Neuronal stem cell (in vitro differentiated cells): ENCODE measurements around the gene GNG13.

Source experiments
- DNase-seq: peaks from one replicate; pipeline ENCODE4 v3.0.0-alpha.2; 2013; ENCODE audit warnings: low spot score
- H2AFZ ChIP-seq: one replicate; pipeline ENCODE4 v1.6.1; 2013; ENCODE audit warnings: mild to moderate bottlenecking, low read length, inconsistent platforms
- H2AK5ac ChIP-seq: 2 replicates; pipeline ENCODE4 v1.6.1; 2013; ENCODE audit warnings: low read depth, mild to moderate bottlenecking, inconsistent platforms, low read length, moderate library complexity, mixed read lengths
- H2BK120ac ChIP-seq: 2 replicates; pipeline ENCODE4 v1.6.1; 2013; ENCODE audit warnings: low read depth, mild to moderate bottlenecking, inconsistent platforms, low read length, moderate library complexity, mixed read lengths
- H2BK12ac ChIP-seq: one replicate; pipeline ENCODE4 v1.6.1; 2013; ENCODE audit warnings: low read length, inconsistent platforms
- H2BK15ac ChIP-seq: 2 replicates; pipeline ENCODE4 v1.6.1; 2013; ENCODE audit warnings: mild to moderate bottlenecking, low read length, inconsistent platforms, mixed read lengths
- H2BK5ac ChIP-seq: one replicate; pipeline ENCODE4 v1.6.1; 2013; ENCODE audit warnings: inconsistent platforms, mild to moderate bottlenecking, low read length, moderate library complexity
- H3K14ac ChIP-seq: one replicate; pipeline ENCODE4 v1.6.1; 2013; ENCODE audit warnings: low read length, inconsistent platforms
- H3K18ac ChIP-seq: 2 replicates; pipeline ENCODE4 v1.6.1; 2013; ENCODE audit warnings: low read length, inconsistent platforms
- H3K23ac ChIP-seq: 2 replicates; pipeline ENCODE4 v1.6.1; 2013; ENCODE audit warnings: low read depth, mild to moderate bottlenecking, mixed read lengths, low read length, inconsistent platforms; ENCODE audit not compliant: poor library complexity
- H3K27ac ChIP-seq: replicated peaks from 3 replicates; pipeline ENCODE4 v1.5.1; 2013; ENCODE audit warnings: low read length, inconsistent platforms
- H3K27me3 ChIP-seq, 3 experiments: 2 replicates each; pipeline ENCODE4 v1.6.1; 2013; ENCODE audit warnings: low read length in 3 of 3, mild to moderate bottlenecking in 2 of 3, inconsistent platforms in 1 of 3, low read depth in 1 of 3, mixed read lengths in 1 of 3, moderate library complexity in 1 of 3; ENCODE audit not compliant: control insufficient read depth in 3 of 3, insufficient read depth in 3 of 3
- H3K36me3 ChIP-seq, 2 donors: replicated peaks in 1 of 2; 2 replicates each; pipeline ENCODE4 v1.6.1; 2013; ENCODE audit warnings: low read length in 2 of 2; ENCODE audit not compliant: control insufficient read depth in 2 of 2, insufficient read depth in 2 of 2
- H3K4ac ChIP-seq: 2 replicates; pipeline ENCODE4 v1.6.1; 2013; ENCODE audit warnings: inconsistent platforms, mild to moderate bottlenecking, low read length, moderate library complexity
- H3K4me1 ChIP-seq, 2 donors: 1 replicate in 1 of 2; 2 replicates in 1 of 2; pipeline ENCODE4 v1.6.1; 2013; ENCODE audit warnings: low read length in 2 of 2, low read depth in 1 of 2; ENCODE audit not compliant: control insufficient read depth in 2 of 2, insufficient read depth in 1 of 2
- H3K4me2 ChIP-seq: one replicate; pipeline ENCODE4 v1.6.1; 2013; ENCODE audit warnings: mild to moderate bottlenecking, low read length, inconsistent platforms; ENCODE audit not compliant: insufficient read depth, poor library complexity, severe bottlenecking
- H3K4me3 ChIP-seq, 2 donors: 2 replicates each; pipeline ENCODE4 v1.5.1; 2013; ENCODE audit warnings: low read length in 2 of 2, mild to moderate bottlenecking in 2 of 2, inconsistent platforms in 1 of 2, moderate library complexity in 1 of 2
- H3K79me1 ChIP-seq: one replicate; pipeline ENCODE4 v1.6.1; 2013; ENCODE audit warnings: low read depth, mild to moderate bottlenecking, inconsistent platforms, low read length, moderate library complexity
- H3K9ac ChIP-seq: one replicate; pipeline ENCODE4 v1.6.1; 2013; ENCODE audit warnings: mild to moderate bottlenecking, low read depth, low read length, inconsistent platforms; ENCODE audit not compliant: poor library complexity
- H3K9me3 ChIP-seq, 2 donors: replicated peaks in 1 of 2; 2 replicates each; pipeline versions ENCODE3 to v1.6.1; 2013; ENCODE audit warnings: low read length in 2 of 2, mild to moderate bottlenecking in 2 of 2, inconsistent platforms in 1 of 2, low read depth in 1 of 2, mixed read lengths in 1 of 2, moderate library complexity in 1 of 2; ENCODE audit not compliant: control insufficient read depth in 2 of 2, insufficient read depth in 1 of 2
- H4K8ac ChIP-seq: one replicate; pipeline ENCODE4 v1.6.1; 2013; ENCODE audit warnings: low read depth, mild to moderate bottlenecking, inconsistent platforms, low read length, moderate library complexity
- H4K91ac ChIP-seq: one replicate; pipeline ENCODE4 v1.6.1; 2013; ENCODE audit warnings: low read length, low read depth, mild to moderate bottlenecking, inconsistent platforms; ENCODE audit not compliant: poor library complexity
- WGBS, 2 donors: extraction: QIAGEN DNeasy Blood & Tissue Kit; methylation state at CpG; one replicate each; pipeline ENCODE4 v1.1.7; 2013; ENCODE audit warnings: missing lambda C conversion rate in 2 of 2, mixed read lengths in 1 of 2; ENCODE audit not compliant: insufficient read length in 2 of 2, insufficient replicate concordance in 1 of 2; ENCODE audit errors: extremely low coverage in 2 of 2; 5-methylcytosine and 5-hydroxymethylcytosine counted together

The GNG13 gene

GRCh38 chr16:796296-797119, 4.0 kb downstream of the GNG13 start:
- H3K4ac ChIP-seq: no peak overlapping the region
- H3K27me3 ChIP-seq: peaks cover 0 to 16% (median 11%) of the 10 kb centered on the region in 3 experiments
- peaks cover 0 to 2% of the 10 kb centered on the region in 2 donors for H3K9me3 ChIP-seq
- no peak overlapping the region for H3K27ac ChIP-seq
- WGBS, 2 donors: no CpG with 5 or more reads among the region's 38 CpGs
- H4K8ac ChIP-seq: no peak overlapping the region
- no peak overlapping the region for H3K9ac ChIP-seq
- no peak overlapping the region for H3K4me2 ChIP-seq
- H4K91ac ChIP-seq: no peak overlapping the region
- no peak overlapping the region for H2BK12ac ChIP-seq
- peaks cover 34 to 53% of the 10 kb centered on the region in 2 donors for H3K36me3 ChIP-seq
- no peak overlapping the region for H3K14ac ChIP-seq
- peaks cover 10 to 12% of the 10 kb centered on the region in 2 donors for H3K4me1 ChIP-seq
- H3K23ac ChIP-seq: no peak overlapping the region
- H2AFZ ChIP-seq: no peak overlapping the region
- H2BK15ac ChIP-seq: no peak overlapping the region
- H2BK120ac ChIP-seq: no peak overlapping the region
- peak overlapping the region; percentile 39 for H2BK5ac ChIP-seq
- no peak overlapping the region for H3K4me3 ChIP-seq
- H3K79me1 ChIP-seq: peaks cover 7% of the 10 kb centered on the region
- DNase-seq: no peak
- H2AK5ac ChIP-seq: no peak overlapping the region
- no peak overlapping the region for H3K18ac ChIP-seq

- H2BK120ac ChIP-seq: no peak overlapping the region
- H2AK5ac ChIP-seq: no peak overlapping the region
- H3K4me2 ChIP-seq: no peak overlapping the region
- no peak overlapping the region for H2BK12ac ChIP-seq
- no peak overlapping the region for H3K14ac ChIP-seq
- peak overlapping the region; percentile 53 for H4K91ac ChIP-seq
- H3K27me3 ChIP-seq: peaks cover 0 to 9% (median 6%) of the 10 kb centered on the region in 3 experiments
- H3K4me3 ChIP-seq: no peak overlapping the region
- WGBS, 2 donors: no CpG with 5 or more reads among the region's 33 CpGs
- no peak overlapping the region for H2BK15ac ChIP-seq
- peaks cover 14% of the 10 kb centered on the region for H3K79me1 ChIP-seq
- no peak overlapping the region for H2AFZ ChIP-seq
- no peak for DNase-seq
- H3K36me3 ChIP-seq: peaks cover 42 to 61% of the 10 kb centered on the region in 2 donors
- peaks cover 4 to 6% of the 10 kb centered on the region in 2 donors for H3K4me1 ChIP-seq
- no peak overlapping the region for H3K9ac ChIP-seq
- no peak overlapping the region for H2BK5ac ChIP-seq
- no peak overlapping the region for H3K27ac ChIP-seq
- H3K23ac ChIP-seq: no peak overlapping the region
- H3K9me3 ChIP-seq: peaks cover 0 to 2% of the 10 kb centered on the region in 2 donors
- H3K18ac ChIP-seq: no peak overlapping the region
- no peak overlapping the region for H3K4ac ChIP-seq
- peak overlapping the region; percentile 43 for H4K8ac ChIP-seq
These were observed 4.8 kb downstream of the GNG13 start for GRCh38 chr16:795580-796229.

- Histone ChIP-seq H2BK5ac (no peak overlapping the region), H3K79me1 (peaks cover 17% of the 10 kb centered on the region), H3K4me3 (no peak overlapping the region), H3K4me2 (no peak overlapping the region), H3K4ac (no peak overlapping the region), H2BK120ac (no peak overlapping the region), H3K9ac (no peak overlapping the region), H2BK12ac (no peak overlapping the region), H2AFZ (no peak overlapping the region), H3K36me3 (peaks cover 48 to 68% of the 10 kb centered on the region in 2 donors), H4K91ac (no peak overlapping the region), H3K18ac (no peak overlapping the region), H3K14ac (no peak overlapping the region), H2AK5ac (no peak overlapping the region), H2BK15ac (no peak overlapping the region), H4K8ac (no peak overlapping the region), H3K27me3 (peaks cover 0 to 4% (median 2%) of the 10 kb centered on the region in 3 experiments), H3K23ac (no peak overlapping the region), H3K9me3 (peaks cover 0 to 2% of the 10 kb centered on the region in 2 donors), H3K4me1 (no peaks in the 10 kb centered on the region), H3K27ac (no peak overlapping the region)
- WGBS, 2 donors: no CpG with 5 or more reads among the region's 31 CpGs
- DNase-seq: no peak
These were observed 5.6 kb downstream of the GNG13 start for GRCh38 chr16:794853-795466.
